HUES48 (cell line): ENCODE results near the gene PFDN5.
A peak's percentile ranks its signal among the peaks of the same experiment; 100 is the strongest.
"Not testable (repeated sequence)": the region's sequence is repeated elsewhere in the genome, so short reads cannot be mapped to it uniquely, and the experiment has no call there.

Experiments
- H3K27ac ChIP-seq: one replicate; pipeline ENCODE4 v1.7.0; 2013; ENCODE audit warnings: low read depth, low read length, inconsistent platforms
- H3K27me3 ChIP-seq: 2 replicates; pipeline ENCODE4 v1.6.1; 2013; ENCODE audit warnings: mild to moderate bottlenecking, low read length; ENCODE audit not compliant: control insufficient read depth, insufficient read depth
- H3K36me3 ChIP-seq: 2 replicates; pipeline ENCODE4 v1.6.1; 2013; ENCODE audit warnings: low read length; ENCODE audit not compliant: control insufficient read depth, insufficient read depth
- H3K4me1 ChIP-seq: 2 replicates; pipeline ENCODE4 v1.6.1; 2013; ENCODE audit warnings: mild to moderate bottlenecking, low read length; ENCODE audit not compliant: control insufficient read depth, insufficient read depth
- H3K4me3 ChIP-seq: 2 replicates; pipeline ENCODE4 v1.5.1; 2013; ENCODE audit warnings: mild to moderate bottlenecking, low read depth, low read length
- H3K9ac ChIP-seq: 2 replicates; pipeline ENCODE4 v1.6.1; 2013; ENCODE audit warnings: mild to moderate bottlenecking, low read depth, low read length, moderate library complexity
- H3K9me3 ChIP-seq: 2 replicates; pipeline ENCODE4 v1.6.1; 2013; ENCODE audit warnings: low read length; ENCODE audit not compliant: control insufficient read depth, insufficient read depth

The PFDN5 gene

DNA sequence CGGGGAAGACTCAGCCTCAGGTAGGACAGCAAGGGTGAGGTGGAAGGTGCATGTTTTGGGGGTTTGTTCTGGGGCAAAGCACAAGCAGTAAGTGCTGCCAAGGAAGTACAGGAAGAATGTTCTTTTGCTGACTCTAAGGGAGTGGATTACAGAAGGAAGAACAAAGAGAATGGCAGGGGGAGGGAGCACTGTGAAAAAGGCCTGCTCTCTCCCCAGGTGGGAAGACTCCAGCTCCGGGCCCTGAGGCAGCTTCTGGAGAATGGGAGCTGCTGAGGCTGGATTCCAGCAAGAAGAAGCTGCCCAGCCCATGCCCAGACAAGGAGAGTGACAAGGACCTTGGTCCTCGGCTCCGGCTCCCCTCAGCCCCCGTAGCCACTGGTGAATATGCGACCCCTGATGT lies 7.0 kb upstream of the PFDN5 start:
- Histone ChIP-seq H3K9me3 (no peaks in the 10 kb centered on the region), H3K9ac (no peak overlapping the region), H3K36me3 (peaks cover 85% of the 10 kb centered on the region), H3K4me3 (no peak overlapping the region), H3K4me1 (no peaks in the 10 kb centered on the region), H3K27ac (no peak overlapping the region), H3K27me3 (no peaks in the 10 kb centered on the region)

DNA sequence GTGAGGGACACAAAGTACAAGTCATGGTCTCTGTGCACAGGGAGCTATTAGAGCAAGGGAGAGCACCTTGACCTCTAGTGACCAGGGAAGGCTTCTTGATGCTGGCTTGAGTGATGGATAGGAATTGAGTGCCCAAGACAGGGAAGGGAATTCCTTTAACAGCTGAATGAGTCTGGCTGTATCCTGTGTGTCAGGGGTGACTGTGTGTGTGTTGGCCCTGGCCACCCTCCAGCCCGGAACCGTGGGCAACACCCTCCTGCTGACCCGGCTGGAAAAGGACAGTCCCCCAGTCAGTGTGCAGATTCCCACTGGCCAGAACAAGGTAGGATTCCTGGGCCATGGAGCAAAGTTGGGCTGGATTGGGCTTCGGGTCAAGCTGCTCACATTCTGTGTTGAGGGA lies 5.5 kb upstream of the PFDN5 start:
- no peak overlapping the region for H3K27ac ChIP-seq
- no peaks in the 10 kb centered on the region for H3K9me3 ChIP-seq

DNA sequence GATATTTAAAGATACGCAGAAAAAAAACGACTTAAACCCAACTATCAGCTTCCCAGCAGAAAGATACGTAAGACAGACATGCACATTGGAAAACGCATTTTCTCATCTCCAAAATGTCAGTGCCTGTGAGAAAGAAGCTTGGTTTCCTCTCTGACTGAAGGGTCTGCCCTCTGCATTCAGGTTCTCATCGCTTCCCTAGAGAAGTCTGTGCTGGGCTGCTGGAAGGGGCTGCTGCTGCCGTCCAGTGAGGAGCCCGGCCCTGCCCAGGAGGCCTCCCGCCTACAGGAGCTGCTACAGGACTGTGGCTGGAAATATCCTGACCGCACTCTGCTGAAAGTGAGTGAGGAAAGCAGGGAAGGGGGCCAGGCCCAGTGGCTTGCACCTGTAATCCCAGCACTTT lies 4.7 kb upstream of the PFDN5 start:
- H3K27me3 ChIP-seq: no peaks in the 10 kb centered on the region
- H3K9ac ChIP-seq: no peak overlapping the region

More for the DNA sequence above, 5.5 kb upstream of the PFDN5 start:
- H3K4me3 ChIP-seq: no peak overlapping the region
- no peaks in the 10 kb centered on the region for H3K4me1 ChIP-seq
- H3K9ac ChIP-seq: no peak overlapping the region
- H3K36me3 ChIP-seq: peaks cover 77% of the 10 kb centered on the region
- H3K27me3 ChIP-seq: no peaks in the 10 kb centered on the region

DNA sequence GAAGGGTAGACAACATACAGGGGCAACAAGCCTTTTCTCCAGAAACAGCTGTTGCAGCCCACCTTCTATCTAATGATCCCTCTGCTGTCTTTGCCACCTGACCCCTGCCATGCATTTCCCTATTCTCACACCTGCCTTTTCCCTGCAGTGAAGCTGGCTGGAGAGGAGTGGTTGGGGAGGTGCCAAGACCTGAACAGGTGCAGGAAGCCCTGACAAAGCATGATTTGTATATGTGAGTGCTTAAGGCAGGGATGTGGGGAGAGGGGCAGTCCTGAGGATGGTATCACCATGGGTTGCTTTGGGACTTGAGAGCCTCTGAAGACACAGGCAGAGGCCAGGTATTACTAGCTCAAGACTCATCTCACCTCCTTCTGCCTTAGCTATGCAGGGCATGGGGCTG lies 2.9 kb upstream of the PFDN5 start:
- Histone ChIP-seq H3K4me1 (0 out of 2 replicates have a peak, but pooled peaks cover 2% of the 10 kb centered on the region), H3K36me3 (peaks cover 66% of the 10 kb centered on the region), H3K4me3 (no peak overlapping the region), H3K27me3 (no peaks in the 10 kb centered on the region), H3K9me3 (no peaks in the 10 kb centered on the region), H3K9ac (no peak overlapping the region), H3K27ac (no peak overlapping the region)

More for the DNA sequence above, 4.7 kb upstream of the PFDN5 start:
- H3K9me3 ChIP-seq: no peaks in the 10 kb centered on the region
- H3K4me3 ChIP-seq: no peak overlapping the region
- 0 out of 2 replicates have a peak, but pooled peaks cover 2% of the 10 kb centered on the region for H3K4me1 ChIP-seq
- H3K36me3 ChIP-seq: peaks cover 72% of the 10 kb centered on the region
- no peak overlapping the region for H3K27ac ChIP-seq

DNA sequence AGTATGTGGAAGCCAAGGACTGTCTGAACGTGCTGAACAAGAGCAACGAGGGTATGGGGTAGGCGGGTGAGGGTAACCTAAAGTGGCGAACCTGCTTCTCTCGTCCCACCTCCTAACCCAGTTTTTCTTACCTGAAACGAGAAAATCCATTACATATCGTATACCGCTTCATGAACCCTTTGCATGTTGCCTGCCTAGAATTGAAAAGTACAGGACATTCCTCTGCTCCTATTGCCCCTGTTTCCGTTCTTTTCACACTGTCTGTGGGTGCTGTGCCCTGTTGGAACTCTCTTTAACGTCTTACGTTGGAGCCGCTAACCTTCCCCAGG lies 513 bp downstream of the PFDN5 start:
- peaks cover 48% of the 10 kb centered on the region for H3K36me3 ChIP-seq
- H3K27me3 ChIP-seq: no peaks in the 10 kb centered on the region
- peaks cover 12% of the 10 kb centered on the region for H3K4me1 ChIP-seq
- no peaks in the 10 kb centered on the region for H3K9me3 ChIP-seq
- peak overlapping the region; percentile 81 for H3K27ac ChIP-seq
- H3K9ac ChIP-seq: peak overlapping the region; percentile 81
- peak overlapping the region; percentile 98 for H3K4me3 ChIP-seq

DNA sequence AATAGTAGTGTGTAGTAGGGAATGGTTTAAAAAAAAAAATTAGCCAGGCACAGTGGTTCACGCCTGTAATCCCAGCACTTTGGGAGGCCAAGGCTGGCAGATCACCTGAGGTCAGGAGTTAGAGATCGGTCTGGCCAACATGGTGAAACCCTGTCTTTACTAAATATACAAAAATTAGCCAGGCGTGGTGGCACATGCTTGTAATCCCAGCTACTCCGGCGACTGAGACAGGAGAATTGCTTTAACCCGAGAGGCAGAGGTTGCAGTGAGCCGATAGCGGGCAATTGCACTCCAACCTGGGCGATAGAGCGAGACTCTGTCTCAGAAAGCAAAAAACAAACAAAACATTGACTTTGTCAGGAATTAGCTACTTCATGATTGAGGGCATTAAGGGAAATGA lies 1.8 kb downstream of the PFDN5 start:
- H3K27me3 ChIP-seq, H3K9me3 ChIP-seq, H3K4me3 ChIP-seq, H3K27ac ChIP-seq, H3K9ac ChIP-seq: not testable (repeated sequence)
- Histone ChIP-seq H3K4me1 (peaks cover 12% of the 10 kb centered on the region), H3K36me3 (peaks cover 51% of the 10 kb centered on the region)

DNA sequence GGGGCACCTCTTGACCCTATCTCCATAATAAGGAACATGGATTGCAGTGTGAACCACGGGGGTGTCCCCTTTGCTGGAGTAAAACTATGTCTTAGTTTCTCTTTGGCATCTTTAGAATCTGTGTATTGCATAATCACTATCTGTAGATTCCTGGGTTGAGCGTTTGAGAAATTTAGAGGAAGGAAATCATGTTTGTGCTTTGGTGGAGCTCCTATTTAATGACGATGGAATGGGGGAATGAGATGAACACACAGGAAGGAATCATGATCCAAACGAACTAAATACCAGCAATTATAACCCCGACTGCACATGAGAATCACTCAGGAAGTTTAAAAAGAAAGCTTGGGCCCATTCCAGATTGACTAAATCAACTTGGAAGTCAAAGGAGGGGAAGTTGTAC lies 2.8 kb downstream of the PFDN5 start:
- Histone ChIP-seq H3K4me1 (peaks cover 12% of the 10 kb centered on the region), H3K9ac (no peak overlapping the region), H3K27me3 (no peaks in the 10 kb centered on the region), H3K27ac (no peak overlapping the region), H3K9me3 (no peaks in the 10 kb centered on the region), H3K4me3 (no peak overlapping the region), H3K36me3 (peaks cover 51% of the 10 kb centered on the region)

DNA sequence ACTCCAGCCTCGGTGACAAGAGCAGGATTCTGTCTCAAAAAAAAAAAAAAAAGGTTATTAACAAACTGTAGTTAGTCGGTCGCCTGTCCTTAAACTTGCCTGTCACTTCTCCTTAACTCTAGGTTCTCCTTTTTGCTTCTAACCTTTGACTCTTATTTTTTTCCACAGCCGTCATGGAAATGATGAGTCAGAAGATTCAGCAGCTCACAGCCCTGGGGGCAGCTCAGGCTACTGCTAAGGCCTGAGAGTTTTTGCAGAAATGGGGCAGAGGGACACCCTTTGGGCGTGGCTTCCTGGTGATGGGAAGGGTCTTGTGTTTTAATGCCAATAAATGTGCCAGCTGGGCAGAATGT lies 3.7 kb downstream of the PFDN5 start:
- H3K4me3 ChIP-seq: peak overlapping the region; percentile 82; the same call in 1 of the 2 replicates
- no peak overlapping the region for H3K9ac ChIP-seq
- H3K4me1 ChIP-seq: peaks cover 12% of the 10 kb centered on the region
- no peaks in the 10 kb centered on the region for H3K9me3 ChIP-seq
- peak overlapping the region; percentile 87 for H3K27ac ChIP-seq
- peaks cover 49% of the 10 kb centered on the region for H3K36me3 ChIP-seq
- H3K27me3 ChIP-seq: no peaks in the 10 kb centered on the region

DNA sequence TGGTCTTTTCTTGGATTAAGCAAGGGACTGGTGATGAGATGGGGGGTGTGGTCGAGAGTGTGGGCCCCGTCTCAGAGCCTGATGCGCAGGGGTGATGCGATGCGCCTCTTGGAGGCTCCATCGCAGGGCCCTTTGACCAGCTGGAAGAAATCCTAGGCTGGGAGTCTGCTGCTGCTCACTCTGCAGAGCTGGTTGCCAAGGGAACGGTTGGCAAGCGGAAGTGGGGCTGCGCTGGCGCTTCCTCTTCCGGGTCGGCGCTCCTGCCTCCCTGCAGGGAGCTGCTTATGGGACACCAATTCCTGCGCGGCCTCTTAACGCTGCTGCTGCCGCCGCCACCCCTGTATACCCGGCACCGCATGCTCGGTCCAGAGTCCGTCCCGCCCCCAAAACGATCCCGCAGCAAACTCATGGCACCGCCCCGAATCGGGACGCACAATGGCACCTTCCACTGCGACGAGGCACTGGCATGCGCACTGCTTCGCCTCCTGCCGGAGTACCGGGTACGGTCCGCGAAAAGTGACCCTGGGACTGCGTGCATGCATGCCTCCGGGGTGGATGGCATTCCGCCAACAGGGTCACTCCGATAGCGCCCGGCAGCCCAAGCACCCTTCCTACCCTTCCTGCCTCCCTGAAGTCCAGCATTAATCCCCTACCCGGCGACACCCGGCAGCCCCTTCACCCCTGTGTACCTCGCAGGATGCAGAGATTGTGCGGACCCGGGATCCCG lies 4.3 kb downstream of the PFDN5 start, which contains the start of gene MYG1:
TSS of gene MYG1 (plus strand) at position 242 of the 727 bp plus-strand sequence. CDS start at position 285, 43 bp downstream.
- Histone ChIP-seq H3K4me3 (peak within 1 kb of the TSS; percentile 82), H3K4me1 (peaks cover 12% of the 10 kb centered on the region), H3K27ac (peak within 1 kb of the TSS; percentile 87), H3K27me3 (no peaks in the 10 kb centered on the region), H3K9ac (peak within 1 kb of the TSS; percentile 65), H3K9me3 (no peaks in the 10 kb centered on the region), H3K36me3 (peaks cover 47% of the 10 kb centered on the region)

DNA sequence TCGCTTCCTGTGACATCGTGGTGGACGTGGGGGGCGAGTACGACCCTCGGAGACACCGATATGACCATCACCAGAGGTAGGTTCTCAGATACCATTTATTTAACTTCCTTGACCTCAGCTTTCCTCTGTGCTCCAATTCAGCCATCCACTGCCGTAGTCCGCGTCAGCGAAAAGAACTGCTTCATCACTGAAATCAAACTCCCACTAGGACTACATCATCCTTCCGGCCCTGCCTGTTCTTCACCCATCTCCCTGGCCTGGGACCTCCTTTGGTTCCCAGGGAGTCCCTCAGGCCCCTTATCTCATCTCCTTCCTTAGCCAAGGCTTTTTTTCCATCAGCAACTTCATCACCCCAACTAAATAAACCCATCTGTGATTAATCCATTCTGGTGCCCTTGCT lies 4.8 kb downstream of the PFDN5 start:
- Histone ChIP-seq H3K27ac (peak overlapping the region; percentile 87), H3K4me1 (peaks cover 10% of the 10 kb centered on the region), H3K27me3 (no peaks in the 10 kb centered on the region), H3K9me3 (no peaks in the 10 kb centered on the region), H3K4me3 (peak overlapping the region; percentile 82), H3K36me3 (peaks cover 49% of the 10 kb centered on the region), H3K9ac (peak overlapping the region; percentile 65)

DNA sequence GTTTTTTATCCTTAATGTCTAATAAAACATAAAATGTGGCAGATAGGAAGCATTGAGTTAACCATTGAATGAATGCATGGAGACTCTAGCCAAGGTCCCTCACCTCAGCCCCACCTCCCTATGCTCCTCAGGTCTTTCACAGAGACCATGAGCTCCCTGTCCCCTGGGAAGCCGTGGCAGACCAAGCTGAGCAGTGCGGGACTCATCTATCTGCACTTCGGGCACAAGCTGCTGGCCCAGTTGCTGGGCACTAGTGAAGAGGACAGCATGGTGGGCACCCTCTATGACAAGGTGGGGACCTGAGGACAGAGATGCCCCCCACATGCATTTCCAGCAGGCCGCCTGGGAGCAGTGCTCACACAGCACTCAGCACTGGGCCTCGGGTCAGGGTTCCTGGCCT lies 7.6 kb downstream of the PFDN5 start:
- Histone ChIP-seq H3K36me3 (peaks cover 65% of the 10 kb centered on the region), H3K9ac (no peak overlapping the region)

More for the DNA sequence above, 7.6 kb downstream of the PFDN5 start:
- Histone ChIP-seq H3K4me1 (peaks cover 10% of the 10 kb centered on the region), H3K9me3 (no peaks in the 10 kb centered on the region), H3K27me3 (no peaks in the 10 kb centered on the region), H3K27ac (no peak overlapping the region), H3K4me3 (no peak overlapping the region)
